SU-DHL-6 (cell line): Measurements from ENCODE around the gene AK1.

Experiments
- H2AFZ ChIP-seq: fragments of 200-600 bp; sonication (generic); 2 replicates; pipeline ENCODE4 v1.6.1; 2014; ENCODE audit warnings: low read depth, mild to moderate bottlenecking, moderate library complexity, mixed read lengths, antibody characterized with exemption, low read length; ENCODE audit not compliant: severe bottlenecking
- H3F3A ChIP-seq: fragments of 200-600 bp; shearing (Covaris generic); 2 replicates; pipeline ENCODE4 v1.6.0; 2016; ENCODE audit warnings: antibody characterized with exemption, mild to moderate bottlenecking; ENCODE audit not compliant: insufficient read depth
- H3K27ac ChIP-seq: fragments of 200-600 bp; sonication (generic); 2 replicates; pipeline ENCODE4 v1.5.1; 2016; ENCODE audit warnings: low read depth, mild to moderate bottlenecking, low read length, moderate library complexity, mixed read lengths
- H3K27me3 ChIP-seq: fragments of 200-600 bp; sonication (generic), shearing (Covaris generic); 2 replicates; pipeline ENCODE4 v1.6.0; 2014; ENCODE audit warnings: mild to moderate bottlenecking, low read length
- H3K36me3 ChIP-seq: fragments of 200-600 bp; sonication (generic); 2 replicates; pipeline ENCODE4 v1.6.1; 2014; ENCODE audit warnings: mild to moderate bottlenecking, low read length, mixed read lengths
- H3K4me2 ChIP-seq: fragments of 300-600, 200-600 bp; shearing (Covaris generic), sonication (generic); 2 replicates; pipeline ENCODE4 v1.6.0; 2014; ENCODE audit warnings: low read length, low read depth, mild to moderate bottlenecking; ENCODE audit not compliant: poor library complexity, severe bottlenecking
- H3K4me3 ChIP-seq: fragments of 200-600 bp; sonication (generic); 2 replicates; pipeline ENCODE4 v1.5.1; 2014; ENCODE audit warnings: antibody characterized with exemption, low read length, mild to moderate bottlenecking, mixed read lengths; ENCODE audit not compliant: insufficient read depth, poor library complexity, severe bottlenecking
- H3K79me2 ChIP-seq: fragments of 200-600 bp; sonication (generic); 2 replicates; pipeline ENCODE4 v1.6.1; 2014; ENCODE audit warnings: mild to moderate bottlenecking, low read length, moderate library complexity; ENCODE audit not compliant: insufficient read depth
- H3K9ac ChIP-seq: fragments of 200-600 bp; sonication (generic); 2 replicates; pipeline ENCODE4 v1.7.0; 2014; ENCODE audit warnings: mild to moderate bottlenecking, low read length
- H3K9me2 ChIP-seq: fragments of 200-600 bp; sonication (generic); replicated peaks from 2 replicates; pipeline ENCODE4 v1.6.1; 2014; ENCODE audit warnings: low read length; ENCODE audit not compliant: insufficient read depth
- H3K9me3 ChIP-seq: fragments of 200-600 bp; sonication (generic); 2 replicates; pipeline ENCODE4 v1.6.1; 2014; ENCODE audit warnings: low read length, mixed read lengths; ENCODE audit not compliant: insufficient read depth
- H4K20me1 ChIP-seq: fragments of 200-600 bp; sonication (generic); 2 replicates; pipeline ENCODE4 v1.6.1; 2014; ENCODE audit warnings: low read depth, mild to moderate bottlenecking, antibody characterized with exemption, low read length, moderate library complexity, mixed read lengths
- EZH2phosphoT487 ChIP-seq: fragments of 200-600 bp; sonication (generic), shearing (Covaris generic); conservative IDR thresholded peaks from 2 replicates; pipeline ENCODE4 v1.6.1; 2018; ENCODE audit warnings: mild to moderate bottlenecking, antibody characterized with exemption, low read length, moderate library complexity, mixed read lengths
- TF ChIP-seq, protein P1 (sequence below): fragments of 200-600 bp; sonication (generic); IDR thresholded peaks from one replicate; pipeline ENCODE4 v1.5.1; 2017; ENCODE audit warnings: antibody characterized with exemption, mild to moderate bottlenecking, low read length, moderate library complexity; ENCODE audit not compliant: insufficient read depth, poor library complexity, severe bottlenecking

AK1 gene

GRCh38 chr9:127856729-127857116 is 20.8 kb downstream of the AK1 start:
- TF ChIP-seq, protein P1, sequence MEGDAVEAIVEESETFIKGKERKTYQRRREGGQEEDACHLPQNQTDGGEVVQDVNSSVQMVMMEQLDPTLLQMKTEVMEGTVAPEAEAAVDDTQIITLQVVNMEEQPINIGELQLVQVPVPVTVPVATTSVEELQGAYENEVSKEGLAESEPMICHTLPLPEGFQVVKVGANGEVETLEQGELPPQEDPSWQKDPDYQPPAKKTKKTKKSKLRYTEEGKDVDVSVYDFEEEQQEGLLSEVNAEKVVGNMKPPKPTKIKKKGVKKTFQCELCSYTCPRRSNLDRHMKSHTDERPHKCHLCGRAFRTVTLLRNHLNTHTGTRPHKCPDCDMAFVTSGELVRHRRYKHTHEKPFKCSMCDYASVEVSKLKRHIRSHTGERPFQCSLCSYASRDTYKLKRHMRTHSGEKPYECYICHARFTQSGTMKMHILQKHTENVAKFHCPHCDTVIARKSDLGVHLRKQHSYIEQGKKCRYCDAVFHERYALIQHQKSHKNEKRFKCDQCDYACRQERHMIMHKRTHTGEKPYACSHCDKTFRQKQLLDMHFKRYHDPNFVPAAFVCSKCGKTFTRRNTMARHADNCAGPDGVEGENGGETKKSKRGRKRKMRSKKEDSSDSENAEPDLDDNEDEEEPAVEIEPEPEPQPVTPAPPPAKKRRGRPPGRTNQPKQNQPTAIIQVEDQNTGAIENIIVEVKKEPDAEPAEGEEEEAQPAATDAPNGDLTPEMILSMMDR: no peak
- TF ChIP-seq EZH2phosphoT487: no peak
- Histone ChIP-seq H3F3A (no peaks in the 10 kb centered on the region), H3K9me3 (no peaks in the 10 kb centered on the region), H3K9ac (no peak overlapping the region), H2AFZ (no peak overlapping the region), H3K4me2 (no peak overlapping the region), H3K27ac (no peak overlapping the region), H3K79me2 (no peaks in the 10 kb centered on the region), H4K20me1 (no peaks in the 10 kb centered on the region), H3K36me3 (no peaks in the 10 kb centered on the region), H3K4me3 (no peak overlapping the region), H3K9me2 (no peaks in the 10 kb centered on the region), H3K27me3 (no peaks in the 10 kb centered on the region)

- no peak overlapping the region for H3K4me3 ChIP-seq
- H4K20me1 ChIP-seq: no peaks in the 10 kb centered on the region
- H3K9me2 ChIP-seq: no peaks in the 10 kb centered on the region
- no peak overlapping the region for H3K9ac ChIP-seq
- no peak overlapping the region for H3K27ac ChIP-seq
- H3K9me3 ChIP-seq: no peaks in the 10 kb centered on the region
- no peaks in the 10 kb centered on the region for H3K27me3 ChIP-seq
- H3K79me2 ChIP-seq: no peaks in the 10 kb centered on the region
- H2AFZ ChIP-seq: no peak overlapping the region
- no peak overlapping the region for H3K4me2 ChIP-seq
- no peaks in the 10 kb centered on the region for H3K36me3 ChIP-seq
- no peaks in the 10 kb centered on the region for H3F3A ChIP-seq
- TF ChIP-seq, protein P1: no peak
- no peak for TF ChIP-seq EZH2phosphoT487
Observed at GRCh38 chr9:127856094-127856728, 21.3 kb downstream of the AK1 start.

- Histone ChIP-seq H3K9me2 (no peaks in the 10 kb centered on the region), H3F3A (no peaks in the 10 kb centered on the region), H3K27ac (no peak overlapping the region)
Observed at GRCh38 chr9:127855522-127855921, 22.0 kb downstream of the AK1 start.

More at GRCh38 chr9:127855522-127855921, 22.0 kb downstream of the AK1 start:
- H4K20me1 ChIP-seq: no peaks in the 10 kb centered on the region
- H3K4me2 ChIP-seq: no peak overlapping the region
- no peaks in the 10 kb centered on the region for H3K36me3 ChIP-seq
- H2AFZ ChIP-seq: no peak overlapping the region
- H3K9ac ChIP-seq: no peak overlapping the region
- no peak overlapping the region for H3K4me3 ChIP-seq
- H3K9me3 ChIP-seq: no peaks in the 10 kb centered on the region
- no peaks in the 10 kb centered on the region for H3K79me2 ChIP-seq
- no peaks in the 10 kb centered on the region for H3K27me3 ChIP-seq
- TF ChIP-seq, protein P1: no peak
- no peak for TF ChIP-seq EZH2phosphoT487
